Suprapubic skin (tissue), 4 donors: ENCODE results near the gene SULT2B1.

ENCODE experiments used
- CTCF ChIP-seq, 2 donors: fragments of 200-600 bp in 1 of 2; fragments of 450-650 bp in 1 of 2; sonication (generic) in 1 of 2; IDR thresholded peaks; one replicate each; pipeline ENCODE4 v1.5.1; 2016 to 2019; ENCODE audit warnings: antibody characterized with exemption in 2 of 2, mild to moderate bottlenecking in 1 of 2, moderate library complexity in 1 of 2
- EP300 ChIP-seq: sonication (generic); formaldehyde crosslinking; IDR thresholded peaks from one replicate; pipeline ENCODE4 v1.6.1; 2017; ENCODE audit warnings: antibody characterized with exemption
- POLR2A ChIP-seq, 2 donors: fragments of 450-650 bp; IDR thresholded peaks; one replicate each; pipeline ENCODE4 v1.6.1; 2017; ENCODE audit warnings: antibody characterized with exemption in 2 of 2, mild to moderate bottlenecking in 2 of 2, moderate library complexity in 2 of 2
- POLR2AphosphoS5 ChIP-seq, 3 donors: sonication (generic); formaldehyde crosslinking; IDR thresholded peaks; one replicate each; pipeline ENCODE4 v1.6.1; 2017; ENCODE audit warnings: antibody characterized with exemption in 3 of 3

- TF ChIP-seq POLR2A (IDR thresholded peaks at IDR 0.05): no peak
- no peak for TF ChIP-seq CTCF (IDR thresholded peaks at IDR 0.05)
- TF ChIP-seq EP300: no peak
- no peak for TF ChIP-seq POLR2AphosphoS5 (IDR thresholded peaks at IDR 0.05)
Observed at GRCh38 chr19:48530066-48530720, 21.8 kb upstream of the SULT2B1 start.
